ENCODE data around the gene ASF1B. TPM values are rescaled to one million over a fixed set of nuclear protein-coding genes. Genes with fewer than 3 reads are reported as not detected.

ASF1B gene
- total RNA-seq, 1 donor from 2014 or later = 0.70 TPM

DNA sequence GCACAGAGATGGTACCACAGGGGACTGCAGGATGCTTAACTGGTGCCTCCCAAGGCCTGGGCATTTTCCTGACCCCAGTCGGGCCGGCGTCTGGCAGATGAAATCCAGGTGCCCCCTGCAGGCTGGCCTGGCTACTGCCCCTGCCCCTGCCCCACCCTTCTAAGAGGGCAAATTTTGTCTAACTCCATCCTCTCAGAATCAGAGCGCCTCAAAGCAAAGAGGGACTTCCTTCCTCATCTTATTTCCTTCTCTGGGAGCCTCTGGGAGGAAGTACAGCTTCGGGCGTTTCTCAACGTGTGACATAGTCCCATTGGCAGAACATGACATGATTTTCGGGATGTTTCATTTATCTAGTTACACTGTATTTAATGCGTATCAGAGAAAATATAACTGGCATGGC is 21.5 kb downstream of the ASF1B start:
- intact Hi-C loops (cut with DNase I) = loop anchor here (5.0 kb wide), 1 partner anchor 33 kb away; no protein-coding TSS in a partner anchor
- DNase-seq (ENCODE audit: low spot score) = peak; percentile 86

DNA sequence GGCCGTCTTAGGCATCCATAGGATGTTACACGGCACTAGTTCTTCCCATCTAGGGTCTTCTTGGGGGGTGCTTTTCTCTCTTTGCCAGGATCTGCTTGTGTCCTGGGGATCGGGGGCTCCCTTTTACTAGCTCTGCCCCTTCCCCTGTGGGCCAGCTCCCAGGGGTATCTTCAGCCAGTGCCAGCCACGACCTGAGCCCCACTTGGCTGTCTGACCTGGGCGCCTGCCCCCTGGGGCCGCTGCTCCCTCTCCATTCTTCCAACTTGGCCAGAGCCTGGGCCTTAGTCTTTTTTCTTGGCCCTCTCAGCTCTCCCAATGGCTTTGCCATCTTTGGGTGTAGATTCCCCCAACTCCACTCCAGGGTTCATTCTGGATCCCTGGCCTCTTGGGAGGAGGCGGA is 21.9 kb downstream of the ASF1B start:
- intact Hi-C loops (cut with DNase I) = no loop called here
- no peak for DNase-seq (ENCODE audit: low spot score)

DNA sequence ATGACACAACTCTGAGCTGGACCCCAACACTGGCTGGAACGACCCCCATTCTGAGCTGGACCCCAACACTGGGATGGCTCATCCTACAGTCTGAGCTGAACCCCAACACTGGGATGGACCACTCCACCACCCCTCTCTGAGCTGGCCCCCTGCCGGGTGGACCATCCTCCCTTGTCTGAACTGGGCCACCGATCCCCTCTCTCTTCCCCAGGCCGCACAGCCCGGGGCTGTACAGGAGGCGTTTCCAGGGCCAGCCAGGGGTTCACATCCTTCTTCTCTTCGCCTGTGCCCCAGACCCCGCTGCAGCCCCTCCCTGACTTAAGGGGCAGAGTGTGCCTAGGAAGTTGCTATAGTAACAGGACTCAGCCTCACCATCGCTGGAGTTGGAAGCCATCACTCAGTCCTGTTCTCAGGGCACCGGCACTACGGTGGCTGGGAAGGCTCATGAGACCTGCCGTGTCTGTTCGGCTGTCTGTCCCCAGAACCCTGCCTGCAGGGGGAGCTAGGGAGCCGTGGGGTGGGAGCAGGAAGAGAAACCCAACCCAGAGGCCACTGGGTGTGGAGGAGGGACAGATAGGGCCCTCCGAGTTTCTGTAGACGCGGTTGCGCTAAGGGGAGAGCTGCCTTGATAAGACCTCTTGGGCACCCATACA is 22.5 kb downstream of the ASF1B start:
- DNase-seq (ENCODE audit: low spot score) = peak; percentile 83
- intact Hi-C loops (cut with DNase I) = loop anchor here (2.0 kb wide), 1 partner anchor 21 kb away; no protein-coding TSS in a partner anchor

DNA sequence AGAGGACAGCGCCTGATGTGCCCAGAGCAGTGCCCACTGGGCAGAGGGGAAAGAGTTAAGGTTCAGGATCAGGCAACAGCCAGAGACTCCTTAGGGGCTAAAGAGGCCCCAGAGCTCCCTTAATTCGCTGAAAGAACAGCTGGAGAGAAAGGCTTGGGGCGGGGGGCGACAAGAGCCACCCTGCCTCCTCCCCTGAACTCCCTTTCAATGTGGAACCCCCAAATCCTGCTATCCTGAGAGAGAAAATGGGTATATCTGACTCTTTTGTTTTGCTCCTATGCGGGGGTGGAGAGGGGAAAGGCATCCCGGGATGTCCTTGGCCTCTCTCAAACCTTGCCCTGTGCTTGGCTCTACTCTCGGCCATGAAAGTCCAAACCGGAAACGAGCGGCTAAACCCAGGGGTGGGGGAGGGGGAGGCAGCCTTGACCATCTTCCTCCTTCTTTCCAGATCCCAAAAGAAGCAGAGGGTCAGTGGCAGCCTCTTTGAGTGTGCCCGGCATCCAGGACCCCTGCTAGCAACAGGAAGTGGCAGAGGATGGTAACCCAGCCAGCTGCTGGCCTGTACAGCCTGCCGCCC is 23.5 kb downstream of the ASF1B start:
- no peak for DNase-seq (ENCODE audit: low spot score)

DNA sequence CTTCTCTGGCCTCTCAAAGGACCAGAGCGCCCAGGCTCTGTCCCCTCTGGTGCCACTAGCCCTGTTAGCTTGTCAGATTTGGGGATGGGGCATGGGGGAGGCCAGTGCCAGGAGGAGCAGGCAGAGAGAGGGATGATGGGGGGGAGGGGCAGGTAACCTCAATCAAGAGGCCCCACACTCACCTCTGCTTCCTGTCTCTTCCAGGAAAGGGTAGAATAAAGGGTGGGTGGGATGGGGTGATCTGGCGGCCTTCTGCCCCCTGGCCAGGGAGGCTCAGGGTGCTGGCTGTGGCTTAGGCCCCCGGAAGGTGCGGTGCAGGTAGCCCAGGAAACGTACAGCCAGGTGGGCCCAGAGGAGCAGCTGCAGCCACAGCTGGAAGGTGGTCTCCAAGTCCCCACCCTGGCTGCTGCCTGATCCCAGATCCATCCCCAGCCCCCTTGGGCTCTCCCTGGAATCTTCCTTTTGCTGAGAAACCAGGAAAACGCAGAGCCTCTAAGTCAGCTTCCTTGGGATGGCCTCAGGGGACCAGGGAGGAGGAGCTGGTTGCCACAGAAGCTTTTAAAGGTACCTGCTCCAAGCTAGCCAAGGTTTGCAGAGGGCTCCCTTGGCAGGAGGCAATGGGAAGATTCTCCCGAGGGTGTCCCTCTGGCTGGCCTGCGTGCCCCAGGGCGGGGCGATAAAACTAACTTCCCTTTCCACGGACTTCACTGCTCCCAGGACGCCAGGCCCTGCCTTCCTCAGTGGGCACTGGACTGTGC is 24.2 kb downstream of the ASF1B start:
- DNase-seq (ENCODE audit: low spot score) = no peak
- intact Hi-C loops (cut with DNase I) = loop anchor here (2.0 kb wide), 1 partner anchor 19 kb away; no protein-coding TSS in a partner anchor

More for the DNA sequence above, 23.5 kb downstream of the ASF1B start:
- intact Hi-C loops (cut with DNase I) = loop anchor here (2.0 kb wide), 1 partner anchor 20 kb away; no protein-coding TSS in a partner anchor

DNA sequence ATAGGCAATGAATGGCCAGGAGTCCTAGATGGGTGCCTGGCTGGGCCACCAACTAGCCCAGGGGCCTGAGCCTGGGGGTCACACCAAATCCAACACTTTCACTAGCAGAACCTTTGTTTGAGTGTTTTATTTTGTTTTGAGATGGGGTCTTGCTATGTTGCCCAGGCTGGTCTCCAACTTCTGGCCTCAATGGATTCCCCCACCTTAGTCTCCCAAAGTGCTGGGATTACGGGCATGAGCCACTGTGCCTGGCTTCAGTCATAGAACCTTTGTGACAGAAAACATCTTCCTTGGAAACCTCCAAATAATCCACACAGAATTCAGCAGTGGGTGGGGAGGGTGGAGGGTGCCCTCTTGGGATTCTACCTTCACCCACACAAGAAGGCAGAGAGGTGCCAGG is 24.9 kb downstream of the ASF1B start:
- intact Hi-C loops (cut with DNase I) = no loop called here
- no peak for DNase-seq (ENCODE audit: low spot score)

DNA sequence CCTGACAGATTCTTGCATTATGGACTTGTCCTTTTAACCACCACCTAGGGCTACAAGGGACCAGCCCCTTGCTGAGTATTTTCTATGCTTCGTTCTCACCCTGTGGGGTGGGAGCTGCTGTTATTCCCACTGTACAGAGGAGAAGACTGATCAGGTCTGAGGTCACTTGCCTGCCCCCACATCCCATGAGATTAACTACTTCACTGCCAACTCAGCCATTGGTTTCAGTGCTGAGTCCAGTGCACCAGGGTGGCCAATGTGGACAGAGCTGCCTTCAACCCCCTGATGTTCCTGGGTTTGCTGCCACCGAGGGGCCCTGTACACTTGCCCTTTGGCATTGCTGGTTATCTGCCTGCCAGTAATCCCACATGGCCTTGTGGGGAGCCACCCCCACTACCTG is 25.7 kb downstream of the ASF1B start:
- DNase-seq (ENCODE audit: low spot score) = no peak
- intact Hi-C loops (cut with DNase I) = no loop called here

DNA sequence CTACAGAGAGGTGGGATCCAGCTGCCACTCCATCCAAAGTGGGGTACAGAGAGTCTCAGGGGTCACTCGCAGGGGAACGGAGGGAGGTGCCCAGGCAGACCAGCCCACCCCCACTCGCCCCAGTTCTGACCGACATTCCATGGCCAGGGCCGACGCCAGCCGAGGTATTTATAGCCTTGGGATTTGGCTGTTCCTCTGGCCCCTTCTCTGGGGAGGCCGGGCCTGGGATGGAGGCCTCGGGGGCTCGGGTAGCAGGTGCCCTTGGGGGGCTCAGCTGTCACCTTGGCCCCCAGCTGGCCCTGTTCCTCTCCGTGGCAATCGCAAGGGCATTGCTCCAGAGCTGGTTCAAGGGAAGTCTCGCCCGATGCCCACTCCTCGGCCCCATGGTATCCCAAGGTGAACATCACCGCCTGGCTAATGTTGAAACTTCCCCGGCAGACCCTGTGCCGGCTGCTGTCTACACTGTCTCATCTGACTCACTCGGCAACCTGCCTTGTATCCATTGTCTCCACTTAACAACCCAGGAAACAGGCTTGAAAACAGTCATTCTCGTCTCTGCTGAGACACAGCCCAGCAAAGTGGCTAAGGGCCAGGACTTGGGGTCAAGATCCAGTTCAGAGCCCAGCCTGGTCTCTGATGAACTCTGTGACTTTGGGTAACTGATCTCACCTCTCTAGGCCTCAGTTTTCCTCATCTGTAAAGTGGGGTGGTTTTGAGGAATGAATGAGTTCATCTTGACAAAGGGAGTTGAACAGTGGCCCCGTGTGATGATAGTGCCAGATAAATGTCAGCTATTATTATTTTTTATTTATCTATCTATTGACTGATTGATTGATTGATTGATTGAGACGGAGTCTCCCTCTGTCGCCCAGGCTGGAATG is 28.6 kb downstream of the ASF1B start:
- DNase-seq (ENCODE audit: low spot score) = peak; percentile 87
- intact Hi-C loops (cut with DNase I) = no loop called here

DNA sequence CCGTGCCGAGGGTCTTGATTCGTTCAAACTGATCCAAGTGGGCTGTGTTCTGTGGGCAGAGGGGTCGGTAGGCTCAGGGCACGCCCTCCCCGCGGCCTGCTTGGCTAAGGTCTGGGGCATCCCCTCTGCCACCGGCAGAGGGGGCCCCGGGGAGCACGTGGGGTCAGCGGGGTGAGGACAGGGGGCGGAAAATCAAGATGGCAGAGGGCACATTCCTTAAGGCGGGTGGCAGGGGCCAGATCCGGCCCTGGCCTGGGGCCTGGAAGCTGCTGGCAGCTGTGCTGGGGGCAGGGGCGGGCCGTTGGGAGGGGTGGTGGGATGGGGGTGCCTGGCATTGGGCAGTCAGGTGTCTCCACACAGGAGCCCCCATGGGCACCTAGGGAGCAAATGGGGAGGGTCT is 29.5 kb downstream of the ASF1B start:
- intact Hi-C loops (cut with DNase I) = no loop called here
- DNase-seq (ENCODE audit: low spot score) = no peak

DNA sequence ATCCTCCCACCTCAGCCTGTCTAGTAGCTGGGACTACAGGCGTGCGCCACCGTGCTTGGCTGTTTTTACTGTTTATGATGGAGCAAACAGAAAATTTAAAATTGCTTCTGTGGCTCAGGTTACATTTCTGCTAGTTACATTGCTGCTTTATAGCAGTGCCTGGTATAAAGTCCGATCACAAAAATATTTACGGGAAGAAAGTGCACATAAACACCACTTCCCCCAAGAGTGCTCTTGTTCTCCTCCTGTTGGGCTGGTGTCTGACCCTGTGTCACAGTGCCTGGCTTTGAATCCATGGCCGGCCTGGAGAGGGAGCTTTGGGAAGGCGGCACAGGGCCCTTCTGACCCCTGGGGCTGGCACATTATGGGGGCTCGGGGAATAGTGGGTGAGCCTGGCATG is 30.7 kb downstream of the ASF1B start:
- DNase-seq (ENCODE audit: low spot score) = no peak

DNA sequence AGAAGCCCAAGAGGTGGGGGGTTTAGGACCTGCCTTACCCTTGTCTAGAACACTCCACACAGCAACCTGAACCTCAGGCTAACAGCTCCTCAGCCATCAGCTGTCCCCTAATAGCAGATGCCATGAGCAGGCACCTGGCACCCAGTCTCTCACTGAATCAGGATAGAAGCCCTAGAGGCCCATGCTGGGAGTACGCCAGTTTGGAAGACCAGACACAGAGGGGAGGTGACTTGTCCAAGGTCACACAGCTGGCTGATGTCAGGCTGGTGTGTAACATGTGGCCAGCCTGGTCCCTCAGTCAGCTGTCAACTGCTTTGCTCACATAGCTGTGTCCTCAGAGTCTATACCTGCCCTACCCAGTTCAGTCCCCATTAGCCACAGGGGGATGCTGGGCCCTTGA is 33.1 kb downstream of the ASF1B start:
- DNase-seq (ENCODE audit: low spot score) = no peak
- intact Hi-C loops (cut with DNase I) = no loop called here

More for the DNA sequence above, 30.7 kb downstream of the ASF1B start:
- intact Hi-C loops (cut with DNase I) = no loop called here

DNA sequence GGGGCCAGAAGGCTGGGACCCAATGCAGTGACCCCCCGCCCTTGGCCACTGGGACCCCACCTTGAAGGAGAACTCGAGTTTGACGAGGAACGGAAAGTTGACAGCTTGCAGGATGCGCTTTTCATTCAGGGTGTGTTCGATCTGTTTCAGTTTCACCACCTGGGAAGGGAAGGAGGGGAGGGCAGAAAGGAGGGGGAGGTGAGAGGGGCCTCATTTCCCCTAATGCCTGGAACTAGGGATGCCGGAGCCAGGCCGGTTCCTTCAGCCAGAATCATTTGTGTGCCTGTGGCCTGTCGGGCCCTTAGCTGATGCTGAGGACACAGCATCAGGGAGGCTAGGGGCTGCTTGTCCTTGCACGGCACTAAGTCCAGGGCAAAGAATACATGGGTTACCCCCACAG is 33.6 kb downstream of the ASF1B start:
- no peak for DNase-seq (ENCODE audit: low spot score)
- intact Hi-C loops (cut with DNase I) = no loop called here

DNA sequence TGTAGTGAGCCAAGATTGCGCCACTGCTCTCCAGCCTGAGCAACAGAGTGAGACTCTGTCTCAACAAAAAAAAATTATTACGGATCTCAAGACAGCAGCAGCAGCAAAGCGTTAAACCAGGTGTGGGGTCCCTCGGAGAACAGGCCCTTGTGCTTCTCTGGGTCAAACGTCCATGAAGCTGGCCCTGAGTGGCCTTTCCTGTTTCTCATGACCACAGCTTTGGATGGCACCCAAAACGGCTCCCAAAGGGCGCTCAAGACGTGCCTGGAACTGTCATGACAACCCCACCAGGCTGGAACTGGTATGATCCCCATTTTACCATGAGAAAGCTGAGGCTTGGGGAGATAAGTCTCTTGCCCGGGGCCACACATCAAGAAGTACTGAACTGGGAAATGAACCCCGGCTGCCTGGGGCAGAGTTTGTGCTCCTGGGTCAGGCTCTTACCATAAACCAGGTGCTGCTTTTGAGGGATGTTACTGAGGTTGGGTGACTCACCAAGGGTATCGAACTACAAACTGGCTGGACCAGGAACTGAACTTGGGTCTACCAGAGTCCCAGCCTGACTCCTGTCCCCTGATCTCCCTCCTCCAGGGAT is 34.2 kb downstream of the ASF1B start:
- no peak for DNase-seq (ENCODE audit: low spot score)
- intact Hi-C loops (cut with DNase I) = no loop called here

DNA sequence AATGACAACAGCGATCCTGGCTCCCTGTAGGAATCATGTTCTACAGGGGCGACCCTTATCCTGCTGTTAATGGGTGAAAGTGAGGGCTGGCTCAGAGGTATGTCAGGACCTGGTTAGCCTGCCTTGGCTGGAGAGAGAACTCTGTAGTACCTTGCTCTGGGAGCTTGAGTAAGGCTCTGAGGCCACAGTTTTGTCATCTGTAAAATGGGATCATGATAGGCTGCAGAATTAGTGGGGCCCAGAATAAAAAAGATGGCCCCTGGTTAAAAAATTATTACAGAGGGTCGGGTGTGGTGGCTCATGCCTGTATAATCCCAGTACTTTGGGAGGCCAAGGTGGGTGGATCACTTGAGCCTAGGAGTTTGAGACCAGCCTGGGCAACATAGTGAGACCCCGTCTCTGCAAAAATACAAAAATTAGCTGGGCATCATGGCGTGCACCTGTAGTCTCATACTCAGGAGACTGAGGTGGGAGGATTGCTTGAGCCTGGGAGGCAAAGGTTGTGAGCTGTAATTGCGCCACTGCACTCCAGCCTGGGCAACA is 35.3 kb downstream of the ASF1B start:
- intact Hi-C loops (cut with DNase I) = no loop called here
- DNase-seq (ENCODE audit: low spot score) = no peak

DNA sequence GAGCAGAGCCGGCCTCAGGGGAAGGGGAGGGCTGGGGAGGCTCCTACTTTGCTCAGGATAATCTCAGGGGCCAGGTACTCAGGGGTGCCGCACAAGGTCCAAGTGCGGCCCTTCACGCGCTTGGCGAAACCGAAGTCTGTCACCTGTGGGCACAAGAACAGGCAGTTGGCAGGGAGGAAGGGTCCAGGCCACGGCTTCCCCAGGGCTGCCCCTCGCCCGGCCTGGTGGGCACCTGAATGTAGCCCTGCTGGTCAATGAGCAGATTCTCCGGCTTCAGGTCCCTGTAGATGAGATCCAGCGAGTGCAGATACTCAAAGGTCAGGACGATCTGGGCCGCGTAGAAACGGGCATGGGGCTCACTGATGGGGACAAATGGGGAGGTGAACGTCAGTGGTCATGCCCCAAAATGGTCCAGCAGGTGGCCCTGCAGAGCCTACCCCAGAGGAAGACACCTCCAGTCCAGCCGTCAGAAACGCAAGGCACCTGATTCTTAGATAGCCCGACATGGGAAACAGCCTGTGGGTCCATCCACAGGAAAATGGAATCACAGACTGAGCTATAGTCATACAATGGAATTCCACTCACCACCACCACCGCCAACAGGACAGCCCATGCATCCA is 38.7 kb downstream of the ASF1B start:
- no peak for DNase-seq (ENCODE audit: low spot score)
- intact Hi-C loops (cut with DNase I) = no loop called here

DNA sequence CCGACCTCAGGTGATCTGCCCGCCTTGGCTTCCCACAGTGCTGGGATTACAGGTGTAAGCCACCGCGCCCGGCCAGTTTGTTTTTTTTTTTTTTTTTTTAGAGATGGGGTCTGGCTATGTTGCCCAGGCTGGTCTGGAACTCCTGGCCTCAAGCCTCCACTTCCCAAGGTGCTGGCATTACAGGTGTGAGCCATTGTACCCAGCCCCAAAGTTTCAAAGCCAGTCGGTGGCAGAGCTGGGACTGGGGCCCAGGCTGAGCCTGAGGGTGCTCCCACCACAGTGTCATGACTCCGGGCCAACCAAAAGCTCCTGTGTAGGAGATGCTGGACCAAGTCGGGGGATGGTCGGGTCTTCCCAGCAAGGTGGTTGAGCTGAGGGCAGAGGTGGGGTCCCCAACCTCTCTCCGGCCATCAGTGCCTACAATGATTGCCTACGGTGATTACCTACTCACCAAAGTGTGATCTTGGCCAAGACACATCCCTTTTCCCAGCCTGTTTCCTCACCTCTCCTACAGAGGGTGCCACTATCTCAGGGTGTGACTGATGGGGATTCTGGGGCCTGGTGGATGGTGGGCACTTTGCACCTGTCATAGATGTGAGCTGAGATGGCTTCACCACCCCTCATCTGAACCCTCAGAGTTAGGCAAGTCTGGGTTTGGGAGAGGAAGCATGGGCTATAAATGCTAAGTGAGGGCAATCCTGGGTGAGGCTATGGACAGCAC is 40.0 kb downstream of the ASF1B start:
- no peak for DNase-seq (ENCODE audit: low spot score)
- intact Hi-C loops (cut with DNase I) = no loop called here

DNA sequence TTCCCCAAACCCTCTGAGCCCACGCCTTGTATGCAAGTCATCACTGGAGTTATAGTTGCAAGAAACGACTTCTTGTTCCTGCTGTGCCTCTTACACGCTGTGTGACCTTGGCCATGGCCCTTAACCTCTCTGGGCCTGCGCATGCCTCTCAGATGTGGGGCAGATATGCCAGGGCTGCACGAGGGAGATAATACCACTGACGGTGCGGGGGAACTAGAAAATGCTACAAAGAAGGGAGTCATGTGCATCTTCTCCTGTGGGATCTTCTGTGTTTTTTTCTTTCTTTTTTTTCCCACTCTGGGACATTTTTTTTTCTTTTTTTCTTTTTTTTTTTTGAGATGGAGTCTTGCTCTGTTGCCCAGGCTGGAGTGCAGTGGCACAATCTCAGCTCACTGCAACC is 41.5 kb downstream of the ASF1B start:
- DNase-seq (ENCODE audit: low spot score) = no peak
- intact Hi-C loops (cut with DNase I) = loop anchor here (5.0 kb wide), 1 partner anchor 42 kb away; the partner anchor contains the start of gene ASF1B

Data from cardiac septum (tissue), 1 donor.